Cardiac fibroblast (primary cell): ENCODE results near the gene COL5A2.

Experiments used
- DNase-seq, 2 donors: peaks; one replicate each; pipeline versions ENCODE4 v3.0.0 to v3.0.0-alpha.2; 2010; ENCODE audit warnings: low read depth in 2 of 2
- H3K4me3 ChIP-seq, 2 donors: replicated peaks in 1 of 2; 1 replicate in 1 of 2; 2 replicates in 1 of 2; pipeline ENCODE4 v1.5.1; 2011; ENCODE audit warnings: low read depth in 2 of 2, low read length in 2 of 2, mild to moderate bottlenecking in 2 of 2, moderate library complexity in 1 of 2
- TF ChIP-seq, protein P1 (sequence below): IDR thresholded peaks from one replicate; pipeline ENCODE4 v1.5.1; 2011; ENCODE audit warnings: low read depth, mild to moderate bottlenecking, low read length, inconsistent platforms

Gene COL5A2

DNA sequence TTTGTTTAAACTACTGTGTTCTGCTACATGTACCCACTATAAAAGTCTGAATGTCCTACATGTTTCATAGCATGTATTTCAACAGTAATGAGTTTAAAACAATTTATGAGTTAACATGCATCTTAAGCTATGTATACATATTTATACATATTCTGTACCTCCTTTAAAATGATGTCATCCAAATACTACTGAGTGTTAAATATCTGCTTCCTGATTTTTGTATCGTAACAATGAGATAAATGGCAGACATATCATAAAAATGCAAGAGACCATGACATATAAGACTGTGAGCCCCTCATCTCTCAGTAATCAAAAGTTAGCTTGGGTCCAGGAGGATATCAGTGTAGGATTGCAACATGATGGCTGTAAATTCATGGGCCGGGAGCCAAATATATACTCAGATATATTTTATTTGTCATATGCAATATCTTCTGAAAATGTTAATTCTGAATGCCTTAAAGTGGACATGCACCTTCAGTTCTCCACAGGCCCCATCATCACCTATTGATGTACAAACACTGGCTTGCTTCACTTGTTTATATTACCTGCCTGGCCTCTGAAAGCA lies 3.6 kb downstream of the COL5A2 start:
- TF ChIP-seq, protein P1, sequence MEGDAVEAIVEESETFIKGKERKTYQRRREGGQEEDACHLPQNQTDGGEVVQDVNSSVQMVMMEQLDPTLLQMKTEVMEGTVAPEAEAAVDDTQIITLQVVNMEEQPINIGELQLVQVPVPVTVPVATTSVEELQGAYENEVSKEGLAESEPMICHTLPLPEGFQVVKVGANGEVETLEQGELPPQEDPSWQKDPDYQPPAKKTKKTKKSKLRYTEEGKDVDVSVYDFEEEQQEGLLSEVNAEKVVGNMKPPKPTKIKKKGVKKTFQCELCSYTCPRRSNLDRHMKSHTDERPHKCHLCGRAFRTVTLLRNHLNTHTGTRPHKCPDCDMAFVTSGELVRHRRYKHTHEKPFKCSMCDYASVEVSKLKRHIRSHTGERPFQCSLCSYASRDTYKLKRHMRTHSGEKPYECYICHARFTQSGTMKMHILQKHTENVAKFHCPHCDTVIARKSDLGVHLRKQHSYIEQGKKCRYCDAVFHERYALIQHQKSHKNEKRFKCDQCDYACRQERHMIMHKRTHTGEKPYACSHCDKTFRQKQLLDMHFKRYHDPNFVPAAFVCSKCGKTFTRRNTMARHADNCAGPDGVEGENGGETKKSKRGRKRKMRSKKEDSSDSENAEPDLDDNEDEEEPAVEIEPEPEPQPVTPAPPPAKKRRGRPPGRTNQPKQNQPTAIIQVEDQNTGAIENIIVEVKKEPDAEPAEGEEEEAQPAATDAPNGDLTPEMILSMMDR: no peak
- DNase-seq: no peak
- H3K4me3 ChIP-seq: peak overlapping the region; percentile 75 to 82

DNA sequence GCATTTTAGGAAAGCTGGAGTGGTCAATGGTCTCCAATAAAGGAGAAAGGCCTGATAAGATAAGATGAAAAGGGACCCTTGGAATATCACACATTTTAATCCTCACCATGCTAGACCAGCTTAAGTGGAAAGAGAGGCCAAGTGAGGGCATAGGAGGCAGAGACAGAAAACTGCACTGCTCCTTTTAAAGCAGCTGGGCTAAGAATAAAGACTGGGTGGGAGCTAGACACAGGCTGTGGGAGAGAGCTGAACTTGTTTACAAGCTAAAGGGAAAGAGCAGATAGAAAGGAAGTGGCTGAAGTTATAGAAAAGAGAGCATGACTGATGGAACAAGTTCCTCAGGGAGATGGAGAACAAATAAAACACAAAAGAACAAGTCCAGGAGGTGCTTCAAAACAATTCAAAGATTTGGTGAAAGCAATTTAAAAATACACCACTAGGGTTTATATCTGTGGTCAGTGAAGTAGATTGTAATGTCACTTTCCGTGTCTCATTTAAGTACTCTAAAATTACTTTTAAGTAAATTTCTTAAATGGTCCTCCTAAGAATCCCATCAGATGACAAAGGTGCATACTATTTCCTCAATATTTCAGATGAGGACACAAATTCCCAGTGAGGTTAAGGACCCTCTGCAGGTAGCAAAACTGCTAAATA lies 7.5 kb downstream of the COL5A2 start:
- peak in 1 of 2 donors; percentile 32 for DNase-seq
- no peak overlapping the region for H3K4me3 ChIP-seq
- TF ChIP-seq, protein P1: peak; percentile 3

DNA sequence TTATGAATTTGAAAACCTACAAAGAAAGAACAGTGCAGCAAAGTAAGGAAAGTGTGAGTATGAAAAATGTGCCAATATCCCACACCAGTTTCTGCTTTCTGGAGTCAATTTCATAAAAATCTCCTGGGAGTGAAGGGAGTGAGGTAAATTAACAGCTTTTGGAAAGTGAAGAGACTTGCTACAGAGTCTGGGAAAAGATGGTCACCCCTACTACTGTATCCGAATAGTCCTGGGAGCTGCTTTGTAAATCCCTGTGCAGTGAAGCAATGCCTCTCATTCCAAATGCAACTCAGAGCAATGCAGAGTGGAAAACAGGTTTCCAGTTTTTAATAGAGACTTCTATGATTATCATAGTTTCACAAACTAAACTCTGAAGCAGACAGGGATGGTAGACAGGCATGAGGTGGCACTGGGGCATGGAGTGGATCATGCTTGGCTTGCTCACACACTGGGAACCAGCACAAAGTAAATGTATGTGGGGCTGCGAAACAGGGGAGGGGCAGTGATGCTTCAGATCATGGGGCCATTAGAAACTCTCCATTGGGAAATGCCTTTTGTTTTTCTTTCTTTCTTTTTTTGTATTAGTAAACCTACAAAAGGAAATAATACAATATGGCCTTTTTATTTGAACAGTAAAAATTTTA lies 10.6 kb downstream of the COL5A2 start:
- TF ChIP-seq, protein P1: no peak
- H3K4me3 ChIP-seq: no peak overlapping the region
- DNase-seq: peak in 1 of 2 donors; percentile 54

DNA sequence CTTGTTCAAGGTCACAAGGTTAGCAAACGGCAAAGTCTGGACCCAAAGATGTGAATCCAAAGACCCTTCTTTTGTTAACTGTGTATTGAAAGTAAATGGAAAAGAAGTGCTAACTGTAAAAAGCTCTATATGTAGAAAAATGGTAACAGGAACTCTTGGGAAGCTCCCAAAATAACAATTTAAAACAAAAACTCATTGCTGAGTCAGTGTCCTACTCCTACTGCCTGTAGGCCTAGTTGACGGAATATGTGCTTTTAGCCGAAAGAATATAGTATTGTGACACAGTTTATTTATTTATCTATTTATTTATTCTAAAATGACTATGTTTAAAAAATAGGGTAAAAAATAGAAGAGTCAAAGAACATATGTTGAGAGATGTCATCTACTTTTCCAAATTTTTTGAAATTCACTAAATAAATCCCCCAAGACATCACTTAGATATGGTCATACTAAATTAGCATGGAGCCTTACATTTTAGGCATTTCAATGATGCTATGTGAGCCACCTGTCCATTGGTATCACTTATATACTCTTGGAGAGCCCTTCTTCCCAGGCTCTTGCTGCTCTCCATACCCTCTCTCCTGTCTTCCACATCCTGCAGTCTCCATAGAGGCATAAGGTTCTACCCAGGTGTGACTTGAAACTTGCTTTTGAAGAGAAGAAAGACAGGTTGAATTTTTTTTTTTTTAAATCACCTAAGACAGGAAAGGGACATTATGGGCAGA lies 13.7 kb downstream of the COL5A2 start:
- DNase-seq: peak in 1 of 2 donors; percentile 55
- TF ChIP-seq, protein P1: no peak
- H3K4me3 ChIP-seq: no peak overlapping the region

DNA sequence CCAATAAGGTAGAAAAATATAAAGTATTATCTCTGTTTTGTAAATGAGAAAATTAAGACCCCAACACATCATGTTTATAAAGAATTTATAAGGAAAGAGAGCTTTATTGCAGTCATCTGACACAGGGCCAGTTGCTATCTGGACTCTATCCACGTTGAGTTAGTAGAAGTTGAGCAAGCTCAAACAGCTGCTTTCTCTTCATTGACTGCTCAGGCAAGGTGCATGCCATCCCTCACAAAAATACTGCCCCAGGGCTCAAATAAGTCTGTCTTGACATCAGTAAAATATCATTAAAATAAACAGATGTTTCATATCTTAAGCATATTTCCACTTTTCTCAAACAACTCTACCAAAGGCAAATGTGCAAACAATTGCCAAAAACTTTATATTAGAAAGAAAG lies 14.8 kb downstream of the COL5A2 start:
- TF ChIP-seq, protein P1: no peak
- no peak overlapping the region for H3K4me3 ChIP-seq
- peak; percentile 67 to 71 for DNase-seq

DNA sequence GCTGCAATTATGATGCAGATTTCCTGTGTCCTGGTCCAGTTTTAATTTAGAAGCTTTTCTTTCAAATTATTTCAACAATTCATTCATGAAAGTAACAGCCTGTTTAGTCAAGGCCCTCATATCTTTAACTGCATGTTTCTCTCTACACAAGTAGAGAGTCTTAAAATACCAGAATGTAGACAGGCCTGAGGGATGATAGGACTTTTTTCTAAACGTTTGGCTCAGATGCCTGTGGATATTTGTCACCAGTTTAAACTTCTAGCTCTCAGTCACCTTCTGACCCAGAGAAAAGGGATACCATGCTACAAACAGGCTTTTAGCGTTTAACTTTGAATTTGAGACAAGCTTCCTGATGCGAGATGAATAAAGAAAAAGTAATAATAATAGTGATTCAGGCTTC lies 15.7 kb downstream of the COL5A2 start:
- TF ChIP-seq, protein P1: no peak
- peak; percentile 67 to 75 for DNase-seq
- H3K4me3 ChIP-seq: no peak overlapping the region
